Activated CD4-positive, alpha-beta T cell treated with anti-CD3 and anti-CD28 coated beads, Interleukin-2, amount 50 U/mL, for 24 hours (primary cell): Measurements from ENCODE around the gene NUPR2.
"Not testable (repeated sequence)": the region's sequence is repeated elsewhere in the genome, so short reads cannot be mapped to it uniquely, and the experiment has no call there.

Experiments
- DNase-seq, 2 donors: peaks; one replicate each; pipeline ENCODE4 v3.0.0-alpha.2; 2020; ENCODE audit warnings: low read depth in 1 of 2, low spot score in 1 of 2

Gene NUPR2, protein sequence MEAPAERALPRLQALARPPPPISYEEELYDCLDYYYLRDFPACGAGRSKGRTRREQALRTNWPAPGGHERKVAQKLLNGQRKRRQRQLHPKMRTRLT

DNA sequence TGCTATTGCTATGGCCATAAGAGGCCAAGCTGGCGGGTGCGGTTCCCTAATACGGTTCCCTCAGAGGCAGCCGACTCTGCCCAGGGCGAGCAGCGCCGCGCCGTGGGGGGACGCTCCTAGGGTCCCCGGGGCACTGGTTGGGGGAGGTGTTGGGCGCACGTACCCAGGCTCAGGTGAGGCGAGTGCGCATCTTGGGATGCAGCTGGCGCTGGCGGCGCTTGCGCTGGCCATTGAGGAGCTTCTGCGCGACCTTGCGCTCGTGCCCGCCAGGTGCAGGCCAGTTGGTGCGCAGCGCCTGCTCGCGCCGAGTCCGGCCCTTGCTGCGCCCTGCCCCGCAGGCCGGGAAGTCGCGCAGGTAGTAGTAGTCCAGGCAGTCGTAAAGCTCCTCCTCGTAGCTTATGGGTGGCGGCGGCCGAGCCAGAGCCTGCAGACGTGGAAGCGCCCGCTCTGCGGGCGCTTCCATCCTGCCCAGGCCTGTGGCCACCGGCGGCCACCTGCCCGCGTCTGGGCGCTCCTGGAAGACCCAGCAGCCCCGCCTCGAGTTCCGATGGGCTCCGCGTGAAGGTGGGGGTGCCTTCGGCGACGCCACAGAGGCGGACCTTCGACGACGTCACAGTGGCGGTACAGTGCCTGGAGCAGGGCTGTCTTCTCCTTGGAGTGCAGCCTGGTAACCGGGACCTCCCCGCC is at the start of gene NUPR2:
NUPR2 (minus strand) TSS at position 566 of the 687 bp plus-strand sequence; CDS start at position 463, 103 bp downstream.
- DNase-seq = no peak

DNA sequence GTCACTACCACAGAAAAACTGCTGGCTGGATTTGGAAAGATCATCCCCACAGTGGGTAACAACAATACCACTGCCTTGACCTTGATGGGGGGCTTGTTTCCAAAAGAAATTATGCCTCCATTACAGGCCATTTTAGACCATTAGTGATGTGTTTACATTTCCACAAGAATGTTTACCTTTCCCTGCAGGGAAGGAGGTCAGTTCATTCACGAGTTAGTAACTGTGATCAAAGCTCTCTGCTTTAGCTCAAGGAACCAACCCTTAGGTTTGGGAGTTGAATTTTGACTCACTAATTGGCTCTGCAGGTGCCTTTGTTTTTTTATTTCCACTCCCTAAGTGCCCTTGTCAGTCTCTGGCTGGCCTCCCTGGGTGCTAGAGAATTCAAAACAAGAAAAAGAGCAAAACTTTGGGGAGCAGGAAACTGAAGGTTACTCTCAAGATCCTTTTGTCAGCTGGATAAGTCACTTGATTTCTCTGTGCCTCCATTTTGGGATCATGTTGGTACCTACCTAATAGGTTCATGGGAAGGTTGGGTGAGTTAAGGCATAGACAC is 41.1 kb upstream of the NUPR2 start:
- no peak for DNase-seq

DNA sequence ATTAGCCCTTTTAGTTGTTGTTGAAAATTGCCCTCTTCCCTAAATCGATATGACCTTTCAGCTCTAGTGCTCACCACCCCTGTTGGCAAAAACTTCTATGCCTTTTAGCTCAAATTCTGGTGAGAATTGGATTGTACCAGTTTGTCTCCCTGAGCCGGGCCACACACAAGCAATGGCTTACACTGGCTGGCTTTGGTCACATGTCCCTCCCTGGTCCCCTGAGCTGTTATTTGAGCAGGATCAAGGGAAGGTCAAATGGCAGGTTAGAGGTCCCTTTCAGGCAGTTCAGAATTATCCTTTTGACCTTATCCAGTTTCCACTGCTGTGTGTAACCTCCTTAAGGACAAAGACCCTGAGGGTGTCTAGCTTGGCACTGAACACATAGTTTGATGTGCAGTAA is 14.8 kb upstream of the NUPR2 start:
- DNase-seq = not testable (repeated sequence)

DNA sequence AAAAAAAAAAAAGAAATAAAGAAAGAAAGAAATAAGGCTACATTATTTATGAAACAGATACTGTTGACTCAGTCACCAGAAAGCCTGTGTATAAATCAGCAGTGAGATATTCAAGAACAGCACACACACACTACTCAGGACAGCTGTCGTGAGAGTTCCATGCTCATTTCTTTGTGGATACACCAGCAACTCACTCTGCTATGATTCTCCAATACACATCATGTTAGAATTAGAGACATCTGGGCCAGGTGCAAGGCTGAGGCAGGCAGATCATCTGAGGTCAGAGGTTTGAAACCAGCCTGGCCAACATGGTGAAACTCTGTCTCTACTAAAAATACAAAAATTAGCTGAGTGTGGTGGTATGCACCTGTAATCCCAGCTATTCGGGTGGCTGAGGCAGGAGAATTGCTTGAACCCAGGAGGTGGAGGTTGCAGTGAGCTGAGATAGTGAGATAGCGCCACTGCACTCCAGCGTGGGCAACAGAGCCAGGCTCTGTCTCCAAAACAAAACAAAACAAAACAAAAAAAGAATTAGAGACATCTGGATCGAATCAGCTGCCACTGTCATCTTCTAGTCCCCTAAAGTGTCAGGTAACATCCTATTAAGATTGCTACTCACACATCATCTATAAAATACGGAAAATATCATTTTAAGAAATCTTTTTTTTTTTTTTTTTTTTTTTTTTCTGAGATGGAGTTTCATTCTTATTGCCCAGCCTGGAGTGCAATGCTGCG is 11.2 kb upstream of the NUPR2 start:
- no peak for DNase-seq

DNA sequence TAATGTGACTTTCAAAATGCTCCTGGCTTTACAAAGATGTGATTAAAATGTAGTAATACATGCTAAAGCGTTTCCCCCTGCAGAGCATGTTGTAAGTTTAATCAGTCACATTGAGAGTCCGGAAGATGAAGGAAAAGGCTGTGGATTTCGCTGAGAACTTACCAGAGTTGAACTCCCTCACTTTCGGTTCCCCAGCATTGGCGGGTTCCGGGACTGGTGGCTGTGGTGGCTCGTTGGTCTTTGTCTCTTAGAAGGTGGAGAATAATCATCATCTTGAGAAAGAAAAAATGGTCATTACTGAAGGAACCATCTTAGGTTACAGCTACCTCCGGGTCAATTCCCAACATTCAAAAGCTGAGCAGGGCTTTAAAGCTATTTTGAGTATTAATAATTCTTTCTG is 9.6 kb upstream of the NUPR2 start:
- DNase-seq = no peak

DNA sequence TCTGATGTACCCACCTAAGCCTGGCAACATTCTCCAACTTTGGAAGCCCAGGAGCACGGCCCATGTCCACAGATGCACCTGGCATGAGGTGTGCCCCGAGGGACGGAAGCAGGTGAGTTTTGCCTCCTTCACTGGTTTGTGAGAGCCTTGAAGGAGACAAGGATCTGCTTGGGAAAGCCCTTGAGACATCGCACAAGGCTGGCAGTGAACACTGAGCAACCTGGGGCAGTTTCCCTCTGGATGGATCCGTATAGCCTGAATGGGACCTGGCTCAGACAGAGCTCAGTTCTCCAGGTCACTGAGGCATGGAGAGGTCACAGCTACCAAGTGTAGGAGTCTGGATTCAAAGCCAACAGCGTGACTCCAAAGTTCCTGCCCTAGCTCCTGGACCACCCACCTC is 8.8 kb upstream of the NUPR2 start:
- DNase-seq = no peak

DNA sequence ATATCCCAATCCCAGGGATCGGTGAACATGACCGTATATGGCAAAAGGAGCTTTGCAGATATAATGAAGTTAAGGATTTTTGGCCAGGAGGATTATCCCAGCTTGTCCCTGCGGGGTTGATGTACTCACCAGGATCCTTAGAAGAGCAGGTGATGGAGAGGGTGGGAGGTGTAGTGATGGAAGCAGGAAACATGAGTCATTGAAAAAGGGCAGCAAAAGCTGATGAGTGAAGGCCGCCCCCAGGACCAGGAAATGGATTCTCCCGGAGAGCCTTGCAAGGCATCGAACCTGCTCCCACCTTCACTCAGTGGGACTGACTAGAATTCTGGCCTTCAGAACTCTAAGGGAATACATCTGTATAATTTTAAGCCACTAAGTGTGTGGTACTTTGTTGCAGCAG is 5.2 kb upstream of the NUPR2 start:
- no peak for DNase-seq

DNA sequence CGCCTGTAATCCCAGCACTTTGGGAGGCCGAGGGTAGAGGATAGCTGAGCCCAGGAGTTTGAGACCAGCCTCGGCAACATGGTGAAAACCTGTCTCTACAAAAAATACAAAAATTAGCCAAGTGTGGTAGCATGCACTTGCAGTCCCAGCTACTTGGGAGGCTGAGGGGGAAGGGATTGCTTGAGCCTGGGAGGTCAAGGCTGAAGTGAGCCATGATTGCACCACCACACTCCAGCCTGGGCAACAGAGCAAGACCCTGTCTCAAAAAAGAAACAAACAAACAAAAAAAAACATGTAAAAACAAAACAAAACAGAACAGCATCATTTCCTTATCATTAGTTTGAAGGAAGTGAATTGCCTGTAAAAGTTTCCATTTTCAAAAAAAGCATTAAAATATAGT is 4.0 kb downstream of the NUPR2 start:
- not testable (repeated sequence) for DNase-seq

DNA sequence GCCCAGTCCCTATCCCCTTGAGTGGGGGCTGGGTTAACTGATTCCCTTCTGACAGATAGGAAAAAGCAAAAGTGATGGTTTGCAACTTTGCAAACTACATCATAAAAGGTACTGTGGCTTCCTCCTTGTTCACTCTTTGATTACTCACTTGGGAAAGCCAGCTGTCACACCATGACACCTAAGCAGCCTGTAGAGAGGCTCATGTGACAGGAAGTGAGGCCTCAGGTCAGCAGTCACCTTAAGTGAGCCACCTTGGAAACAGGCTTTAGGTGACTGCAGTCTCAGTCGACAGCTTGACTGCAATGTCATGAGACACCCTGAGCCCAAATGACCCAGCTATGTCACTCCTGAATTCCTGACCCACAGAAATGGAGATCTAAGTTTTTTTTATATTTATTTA is 5.6 kb downstream of the NUPR2 start:
- DNase-seq = no peak

DNA sequence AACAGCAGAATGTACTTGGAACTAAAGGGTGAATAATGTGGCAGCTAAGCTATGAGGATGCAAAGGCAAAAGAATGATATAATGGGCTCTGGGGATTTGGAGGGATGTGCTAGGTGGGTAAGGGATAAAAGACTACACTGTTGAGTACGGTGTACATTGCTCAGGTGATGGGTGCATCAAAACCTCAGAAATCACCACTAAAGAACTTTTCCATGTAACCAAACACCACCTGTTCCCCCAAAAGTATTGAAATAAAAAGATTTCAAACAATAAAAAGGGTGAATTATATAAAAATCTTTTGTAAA is 8.3 kb downstream of the NUPR2 start:
- no peak for DNase-seq

DNA sequence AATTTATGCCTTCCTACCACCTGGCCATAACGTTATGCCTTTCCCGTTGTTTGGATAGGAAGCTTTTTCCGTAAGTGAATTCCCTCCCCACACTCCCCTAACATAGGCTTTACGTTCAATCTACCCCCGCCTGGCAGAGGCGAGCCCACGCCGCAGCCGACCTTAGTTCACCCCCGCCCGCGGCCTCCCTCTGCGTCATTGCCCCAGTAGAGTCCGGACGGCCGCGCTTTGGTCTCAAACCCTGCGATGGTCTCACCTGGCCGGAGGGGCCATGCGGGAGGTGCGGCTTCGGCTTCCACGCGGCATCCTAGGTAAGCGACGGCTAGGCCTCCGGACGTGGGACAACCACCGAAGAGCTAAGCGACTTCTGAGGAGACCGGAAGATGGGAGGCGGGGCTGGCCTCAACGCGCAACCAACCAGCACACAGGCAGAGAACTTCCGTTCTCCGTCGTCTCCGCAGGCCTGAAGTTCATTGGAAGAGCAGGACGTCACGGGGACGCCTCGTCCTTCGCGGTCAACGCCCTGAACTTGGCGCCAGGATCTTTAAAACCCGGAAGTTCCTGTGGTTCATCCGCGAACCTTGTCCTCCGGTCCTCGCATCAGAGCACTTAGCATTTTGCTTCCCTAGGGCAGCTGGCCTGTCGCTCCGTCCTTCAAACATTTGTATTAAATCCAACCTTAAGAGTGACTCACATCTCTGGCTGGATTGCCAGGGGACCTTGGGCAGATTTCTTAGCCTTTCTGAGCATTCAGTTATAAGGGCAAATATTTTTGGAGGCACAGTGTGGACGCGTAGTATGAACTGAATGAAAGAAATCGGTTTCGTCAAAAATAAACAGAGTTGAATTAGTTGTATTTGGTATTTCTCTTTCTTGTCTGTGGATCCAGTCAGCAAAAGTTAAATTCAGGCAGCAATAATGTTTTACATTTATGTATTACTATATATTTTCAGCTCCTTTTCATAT is 9.8 kb downstream of the NUPR2 start, which contains the start of gene CHCHD2:
CHCHD2 (minus strand) TSS at position 369 of the 966 bp plus-strand sequence; CDS start at position 306, 63 bp downstream.
- peak; percentile 70 to 93 for DNase-seq

DNA sequence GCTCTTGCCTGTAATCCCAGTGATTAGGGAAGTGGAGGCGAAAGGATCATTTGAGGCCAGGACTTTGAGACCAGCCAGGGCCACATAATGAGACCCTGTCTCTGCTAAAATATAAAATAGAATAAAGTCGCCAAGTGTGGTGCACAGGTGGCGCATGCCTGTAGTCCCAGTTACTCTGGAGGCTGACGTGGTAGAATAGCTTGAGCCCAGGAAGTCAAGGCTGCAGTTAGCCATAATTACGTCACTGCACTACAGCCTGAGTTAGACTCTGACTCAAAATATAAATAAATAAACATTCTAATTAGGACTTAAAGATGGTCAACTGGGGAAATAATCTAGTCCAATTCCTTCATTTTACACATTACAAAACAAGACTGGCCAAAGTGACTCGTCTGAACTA is 10.7 kb downstream of the NUPR2 start:
- DNase-seq = no peak

DNA sequence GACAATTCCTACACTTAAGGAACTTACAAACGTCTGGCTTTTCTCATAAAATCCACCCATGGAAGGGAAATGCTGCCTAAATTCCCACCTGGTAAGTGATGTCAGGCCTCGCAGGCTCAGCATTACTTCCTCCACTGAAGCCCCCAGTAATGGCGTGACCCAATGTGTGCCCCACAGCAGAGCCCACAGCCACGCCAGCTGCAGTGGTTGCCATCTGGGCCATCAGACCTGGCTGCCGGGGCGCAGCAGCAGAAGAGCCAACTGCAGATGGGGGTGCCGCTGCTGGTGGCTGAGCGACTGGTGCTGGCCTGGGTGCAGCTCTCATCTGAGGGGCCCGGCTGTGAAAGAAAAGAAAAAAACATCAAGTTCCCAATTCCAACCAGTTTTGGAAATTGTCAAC is 12.1 kb downstream of the NUPR2 start:
- not testable (repeated sequence) for DNase-seq

DNA sequence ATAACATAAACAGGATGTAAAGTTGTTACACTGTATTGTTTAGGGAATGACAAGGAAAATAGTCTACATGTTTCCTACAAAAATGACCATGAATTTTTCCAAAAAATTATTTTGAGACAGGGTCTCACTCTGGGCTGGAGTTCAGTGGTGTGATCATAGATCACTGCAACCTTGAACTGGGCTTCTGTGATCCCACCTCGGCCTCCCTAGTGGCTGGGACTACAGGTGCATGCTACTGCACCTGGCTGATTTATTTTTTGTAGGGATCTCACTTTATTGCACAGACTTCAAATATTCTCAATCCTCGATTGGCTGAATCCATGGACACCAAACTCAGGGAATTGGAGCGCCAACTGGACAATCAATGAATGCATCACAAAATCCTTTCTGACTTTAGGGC is 16.6 kb downstream of the NUPR2 start:
- no peak for DNase-seq

DNA sequence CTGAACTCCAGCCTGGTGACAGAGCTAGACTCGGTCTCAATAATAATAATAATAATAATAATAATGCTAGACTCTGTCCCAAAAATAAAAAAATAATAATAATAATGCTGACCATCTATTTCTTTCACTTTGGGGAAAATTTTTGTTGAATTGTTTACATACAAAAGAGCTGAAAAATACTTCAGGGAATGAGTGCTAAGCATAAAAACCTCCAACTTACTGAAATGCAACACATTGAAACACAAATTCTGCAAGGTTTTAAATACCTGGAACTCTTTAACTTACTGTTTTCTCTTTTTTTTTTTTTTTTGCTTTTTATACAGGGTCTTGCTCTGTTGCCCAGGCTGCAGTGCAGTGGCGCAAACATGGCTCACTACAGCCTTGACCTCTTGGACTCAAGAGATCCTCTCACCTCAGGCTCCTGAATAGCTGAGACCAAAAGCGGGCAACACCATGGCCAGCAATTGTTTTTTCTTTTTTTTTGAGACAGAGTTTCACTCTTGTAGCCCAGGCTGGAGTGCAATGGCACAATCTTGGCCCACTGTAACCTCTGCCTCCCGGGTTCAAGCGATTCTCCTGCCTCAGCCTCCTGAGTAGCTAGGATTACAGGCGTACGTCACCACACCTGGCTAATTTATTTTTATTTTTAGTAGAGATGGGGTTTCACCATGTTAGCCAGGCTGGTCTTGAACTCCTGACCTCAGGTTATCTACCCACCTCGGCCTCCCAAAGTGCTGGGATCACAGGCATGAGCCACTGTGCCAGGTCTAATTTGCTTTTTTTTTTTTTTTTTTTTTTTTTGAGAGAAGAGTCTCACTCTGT is 17.8 kb downstream of the NUPR2 start:
- DNase-seq = not testable (repeated sequence)

DNA sequence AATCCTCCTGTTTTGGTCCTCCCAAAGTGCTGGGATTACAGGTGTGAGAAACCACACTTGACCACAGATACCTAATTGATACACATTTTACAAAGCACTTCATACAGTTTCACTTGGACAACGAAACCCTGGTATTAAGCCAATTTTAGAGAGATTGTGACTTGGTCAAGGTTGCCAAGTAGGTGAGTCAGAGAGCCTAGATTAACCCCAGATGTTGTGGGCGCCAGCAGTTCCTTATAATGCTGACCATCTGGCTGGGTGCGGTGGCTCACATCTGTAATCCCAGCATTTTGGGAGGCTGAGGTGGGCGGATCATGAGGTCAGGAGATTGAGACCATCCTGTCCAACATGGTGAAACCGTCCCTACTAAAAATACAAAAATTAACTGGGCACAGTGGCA is 18.5 kb downstream of the NUPR2 start:
- DNase-seq = no peak

DNA sequence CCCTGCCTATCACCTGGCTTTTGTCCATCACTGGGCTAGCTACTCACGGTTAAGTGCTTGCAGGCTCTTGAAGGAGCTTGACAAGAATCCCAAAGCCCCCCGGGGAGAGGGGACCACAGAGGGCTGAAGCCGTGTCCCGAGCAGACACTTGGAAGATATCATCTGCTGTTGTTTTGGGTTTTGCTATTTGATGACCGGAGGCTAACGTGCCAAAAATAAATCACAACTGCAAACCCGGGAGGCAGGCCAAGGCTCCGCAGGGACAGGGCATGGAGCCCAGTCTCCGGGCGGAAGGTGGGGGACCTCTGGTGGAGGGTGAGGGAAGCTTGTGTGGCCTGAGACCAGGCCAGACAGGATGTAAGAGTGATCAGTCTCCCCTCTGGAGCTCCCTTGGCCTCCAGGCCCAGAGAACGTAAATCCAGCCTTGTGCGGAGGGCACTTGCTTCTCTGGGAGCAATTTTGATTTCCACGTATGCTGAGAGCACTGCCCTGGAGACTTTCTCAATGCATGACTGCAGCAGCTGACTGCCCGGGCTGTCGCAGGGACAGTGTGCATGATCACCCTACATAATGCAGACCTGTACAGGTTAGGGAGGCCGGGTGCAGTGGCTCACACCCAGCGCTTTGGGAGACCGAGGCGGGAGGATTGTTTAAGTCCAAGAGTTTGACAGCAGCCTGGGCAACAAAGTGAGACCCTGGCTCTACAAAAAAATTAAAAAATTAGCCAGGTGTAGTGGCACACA is 23.3 kb downstream of the NUPR2 start, which contains the start of gene PHKG1:
PHKG1 (minus strand) TSS at position 164 of the 743 bp plus-strand sequence. CDS start 4,011 bp downstream, outside the sequence.
- DNase-seq = no peak

DNA sequence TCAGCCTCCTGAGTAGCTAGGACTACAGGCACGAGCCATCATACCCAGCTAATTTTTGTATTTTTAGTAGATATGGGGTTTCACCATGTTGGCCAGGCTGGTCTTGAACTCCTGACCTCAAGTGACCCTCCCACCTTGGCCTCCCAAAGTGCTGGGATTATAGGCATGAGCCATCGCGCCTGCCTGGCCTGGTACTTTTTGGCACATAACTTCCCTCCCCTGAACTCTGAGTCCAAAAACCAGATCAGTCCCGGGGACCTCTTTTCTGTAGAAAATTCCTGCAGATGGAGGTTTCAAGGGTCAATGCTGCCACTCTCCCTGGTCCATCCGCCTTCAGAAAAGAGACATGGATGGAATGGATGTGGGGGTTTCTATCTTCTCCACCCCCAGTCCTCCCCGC is 23.8 kb downstream of the NUPR2 start:
- DNase-seq = not testable (repeated sequence)

DNA sequence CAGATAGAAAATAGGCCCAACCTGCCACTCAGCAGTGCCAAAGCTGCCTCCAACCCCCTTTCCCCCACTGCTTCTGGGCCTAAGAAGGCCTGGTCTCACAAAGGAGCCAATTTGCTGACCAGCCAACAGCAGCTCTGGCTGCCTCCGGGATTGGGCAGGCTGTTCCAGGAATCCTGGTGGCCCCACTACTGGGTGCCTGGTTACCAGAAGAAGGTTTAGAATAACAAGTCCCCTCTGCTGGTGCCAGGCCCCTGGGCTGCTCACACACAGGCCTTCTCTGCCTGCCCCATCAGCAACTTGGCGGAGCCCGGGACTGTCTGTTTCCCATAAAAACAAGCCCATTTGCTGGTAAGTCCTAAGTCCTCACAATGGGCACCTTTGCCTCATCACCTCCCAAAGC is 24.6 kb downstream of the NUPR2 start:
- DNase-seq = no peak
